NT2/D1 (cell line): Measurements from ENCODE around the gene RBFOX2.

Experiments
- YY1 ChIP-seq: IDR thresholded peaks from 2 replicates; pipeline ENCODE4 v1.6.1; 2011; ENCODE audit not compliant: insufficient read length, insufficient read depth
- ZNF274 ChIP-seq: IDR thresholded peaks from 2 replicates; pipeline ENCODE4 v1.6.1; 2011; ENCODE audit warnings: mild to moderate bottlenecking, low read depth, low read length

- TF ChIP-seq ZNF274 (no peak), YY1 (no peak)
Observed at GRCh38 chr22:35912658-35913057, 116.0 kb downstream of the RBFOX2 start.
